Progenitor cell of endocrine pancreas (in vitro differentiated cells): ENCODE measurements around the gene MBTPS1. TPM values are rescaled to one million over a fixed set of nuclear protein-coding genes. Genes with fewer than 3 reads are reported as not detected.

Source experiments
- DNase-seq: peaks from one replicate; pipeline ENCODE4 v3.0.0; 2021; ENCODE audit warnings: low spot score; ENCODE audit not compliant: unreplicated experiment
- H3K27ac Mint-ChIP-seq: 2 replicates; pipeline ENCODE4 v1.8.0; 2021; ENCODE audit warnings: mild to moderate bottlenecking, moderate library complexity, mixed read lengths
- H3K27me3 Mint-ChIP-seq: 2 replicates; pipeline ENCODE4 v1.8.0; 2021; ENCODE audit warnings: mixed read lengths
- H3K36me3 Mint-ChIP-seq: 2 replicates; pipeline ENCODE4 v1.8.0; 2022; ENCODE audit warnings: mixed read lengths; ENCODE audit not compliant: insufficient read depth
- H3K4me1 Mint-ChIP-seq: 2 replicates; pipeline ENCODE4 v1.8.0; 2021; ENCODE audit warnings: low read depth, mixed read lengths
- H3K4me3 Mint-ChIP-seq: 2 replicates; pipeline ENCODE4 v1.8.0; 2021; ENCODE audit warnings: low read depth, mild to moderate bottlenecking, moderate library complexity, mixed read lengths
- H3K9me3 Mint-ChIP-seq: 2 replicates; pipeline ENCODE4 v1.8.0; 2021; ENCODE audit warnings: low read depth, mixed read lengths
- total RNA-seq: library from RNA; stranded (reverse); gene quantifications from 2 replicates; pipeline ENCODE4 v1.2.1, GENCODE V29; 2021
- TF ChIP-seq, protein P1 (sequence below): fragments of 200-600 bp; sonication (generic); IDR thresholded peaks from one replicate; pipeline ENCODE4 v1.5.0; 2021; ENCODE audit warnings: antibody characterized with exemption, mild to moderate bottlenecking; ENCODE audit not compliant: unreplicated experiment

MBTPS1 gene
- total RNA-seq, 1 donor from 2014 or later: 94.7 TPM

DNA sequence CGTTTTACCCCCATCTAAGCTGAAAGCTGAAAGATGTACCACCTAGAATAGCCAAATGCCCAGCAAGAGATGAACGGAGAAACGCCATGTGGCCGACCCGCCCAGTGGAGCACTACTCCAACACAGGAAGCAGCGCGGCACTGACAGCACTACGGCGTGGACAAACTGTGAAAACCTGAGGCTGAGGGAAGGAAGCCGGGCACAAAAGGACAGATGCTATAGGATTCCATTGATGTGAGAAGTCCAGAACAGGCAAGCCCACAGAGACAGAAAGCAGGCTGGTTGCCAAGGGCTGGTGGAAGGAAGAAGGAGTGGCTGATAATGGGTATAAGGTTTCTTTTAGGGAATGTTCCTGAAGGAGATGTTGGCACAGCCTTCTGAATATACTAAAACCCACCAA lies 44.7 kb downstream of the MBTPS1 start:
- TF ChIP-seq, protein P1, sequence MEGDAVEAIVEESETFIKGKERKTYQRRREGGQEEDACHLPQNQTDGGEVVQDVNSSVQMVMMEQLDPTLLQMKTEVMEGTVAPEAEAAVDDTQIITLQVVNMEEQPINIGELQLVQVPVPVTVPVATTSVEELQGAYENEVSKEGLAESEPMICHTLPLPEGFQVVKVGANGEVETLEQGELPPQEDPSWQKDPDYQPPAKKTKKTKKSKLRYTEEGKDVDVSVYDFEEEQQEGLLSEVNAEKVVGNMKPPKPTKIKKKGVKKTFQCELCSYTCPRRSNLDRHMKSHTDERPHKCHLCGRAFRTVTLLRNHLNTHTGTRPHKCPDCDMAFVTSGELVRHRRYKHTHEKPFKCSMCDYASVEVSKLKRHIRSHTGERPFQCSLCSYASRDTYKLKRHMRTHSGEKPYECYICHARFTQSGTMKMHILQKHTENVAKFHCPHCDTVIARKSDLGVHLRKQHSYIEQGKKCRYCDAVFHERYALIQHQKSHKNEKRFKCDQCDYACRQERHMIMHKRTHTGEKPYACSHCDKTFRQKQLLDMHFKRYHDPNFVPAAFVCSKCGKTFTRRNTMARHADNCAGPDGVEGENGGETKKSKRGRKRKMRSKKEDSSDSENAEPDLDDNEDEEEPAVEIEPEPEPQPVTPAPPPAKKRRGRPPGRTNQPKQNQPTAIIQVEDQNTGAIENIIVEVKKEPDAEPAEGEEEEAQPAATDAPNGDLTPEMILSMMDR: no peak
- Mint-ChIP-seq H3K27ac (no peak overlapping the region), H3K36me3 (peaks cover 33% of the 10 kb centered on the region), H3K9me3 (no peaks in the 10 kb centered on the region), H3K4me3 (no peak overlapping the region), H3K27me3 (no peaks in the 10 kb centered on the region), H3K4me1 (no peaks in the 10 kb centered on the region)
- DNase-seq: no peak

DNA sequence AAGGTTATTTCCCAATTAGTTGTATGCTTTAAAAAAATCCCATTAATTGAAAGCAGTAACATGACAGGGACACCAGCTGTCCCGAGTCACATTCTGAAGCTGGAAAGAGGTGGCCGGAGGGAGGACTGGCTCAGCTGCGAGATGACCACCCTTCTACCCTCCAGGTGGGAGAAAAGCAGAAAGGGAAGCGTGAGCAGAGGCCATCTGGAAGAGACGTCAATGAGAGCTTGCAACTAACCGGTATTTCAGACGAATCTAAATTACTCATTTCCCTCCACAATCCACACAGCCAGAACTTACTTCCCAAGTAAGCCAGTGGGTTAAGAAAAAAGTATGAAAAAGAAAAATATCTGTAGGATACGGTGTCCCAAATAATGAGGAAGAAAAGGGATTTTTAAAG lies 45.6 kb downstream of the MBTPS1 start:
- no peaks in the 10 kb centered on the region for H3K27me3 Mint-ChIP-seq

DNA sequence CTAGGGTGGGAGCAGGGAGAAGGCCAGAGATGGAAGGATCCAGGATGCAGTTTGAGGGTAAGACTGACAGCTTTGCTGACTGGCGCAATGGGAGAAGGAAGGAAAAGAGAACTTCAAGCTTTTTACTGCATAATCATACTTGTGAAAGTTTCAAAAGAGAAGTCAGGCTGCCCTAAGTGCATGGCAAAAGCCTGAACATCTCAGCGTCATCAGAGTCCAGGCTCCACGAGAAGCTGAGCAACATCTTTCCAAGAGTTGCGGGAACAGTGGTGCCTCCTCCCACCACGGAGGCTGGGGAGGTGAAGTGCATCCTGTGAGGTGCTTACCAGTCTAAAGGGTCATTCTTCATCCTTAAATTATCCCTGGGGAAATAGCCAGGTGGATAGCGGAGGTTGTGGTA lies 47.2 kb downstream of the MBTPS1 start:
- TF ChIP-seq, protein P1: no peak

More for the DNA sequence above, 45.6 kb downstream of the MBTPS1 start:
- Mint-ChIP-seq H3K9me3 (no peaks in the 10 kb centered on the region), H3K4me3 (no peak overlapping the region), H3K27ac (no peak overlapping the region), H3K36me3 (peaks cover 28% of the 10 kb centered on the region), H3K4me1 (no peaks in the 10 kb centered on the region)
- DNase-seq: no peak
- TF ChIP-seq, protein P1: no peak

DNA sequence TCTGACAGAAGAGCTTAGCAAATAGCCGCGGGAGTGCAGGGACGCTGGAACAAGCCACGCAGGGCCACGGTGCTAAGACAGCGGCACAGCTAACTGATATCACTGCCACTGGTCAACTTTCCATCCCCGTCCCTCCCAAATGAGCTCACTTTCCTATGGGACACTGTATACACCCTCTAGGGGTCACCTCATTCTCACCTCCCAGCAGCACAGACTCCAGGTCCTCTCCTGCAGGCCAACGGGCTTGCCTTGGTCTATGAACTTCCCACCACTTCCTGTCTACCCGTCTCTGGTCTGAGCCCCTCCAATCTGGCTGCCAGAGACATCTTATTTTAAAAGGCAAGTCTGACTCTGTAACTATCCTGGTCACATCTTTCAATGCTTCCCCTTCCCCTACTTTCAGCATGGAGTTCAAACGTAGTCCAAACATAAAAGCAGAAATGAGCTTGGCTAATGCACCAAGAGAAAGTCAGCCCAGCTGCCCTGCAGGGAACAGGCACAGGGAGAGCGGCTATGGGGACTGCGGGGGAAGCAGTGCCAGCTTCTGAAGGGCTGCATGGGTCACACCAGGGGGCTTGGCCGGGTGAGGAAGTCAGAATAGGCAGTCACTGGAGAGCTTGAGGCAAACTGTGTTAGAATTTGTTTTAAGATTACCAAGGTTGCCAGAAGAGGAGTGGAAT lies 47.8 kb downstream of the MBTPS1 start:
- H3K4me3 Mint-ChIP-seq: no peak overlapping the region
- no peaks in the 10 kb centered on the region for H3K9me3 Mint-ChIP-seq
- H3K4me1 Mint-ChIP-seq: no peaks in the 10 kb centered on the region
- DNase-seq: no peak
- H3K27me3 Mint-ChIP-seq: no peaks in the 10 kb centered on the region
- H3K36me3 Mint-ChIP-seq: peaks cover 26% of the 10 kb centered on the region
- peak overlapping the region; percentile 19 for H3K27ac Mint-ChIP-seq
- TF ChIP-seq, protein P1: no peak

More for the DNA sequence above, 47.2 kb downstream of the MBTPS1 start:
- Mint-ChIP-seq H3K4me3 (no peak overlapping the region), H3K9me3 (no peaks in the 10 kb centered on the region), H3K36me3 (peaks cover 27% of the 10 kb centered on the region), H3K4me1 (no peaks in the 10 kb centered on the region), H3K27ac (peak overlapping the region; percentile 19), H3K27me3 (no peaks in the 10 kb centered on the region)
- DNase-seq: no peak

DNA sequence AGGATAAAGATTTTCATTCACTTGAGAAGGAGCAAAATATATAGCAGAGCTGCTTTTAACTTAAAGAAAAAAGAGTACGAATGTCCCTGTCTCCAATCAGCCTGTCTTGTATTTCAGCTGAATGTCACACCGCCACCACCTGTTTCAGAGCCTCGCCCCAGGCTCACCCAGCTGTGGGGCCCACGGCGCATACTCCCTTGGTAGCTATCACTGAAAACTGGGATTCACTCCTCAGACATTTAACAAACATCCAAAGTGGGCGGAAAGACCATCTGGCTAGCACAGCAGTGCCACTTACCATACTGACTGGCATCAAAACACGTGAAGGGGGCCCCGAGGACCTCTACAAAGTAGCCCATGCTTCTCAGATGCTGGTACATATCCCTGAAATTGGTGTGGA lies 48.7 kb downstream of the MBTPS1 start:
- Mint-ChIP-seq H3K27ac (no peak overlapping the region), H3K4me1 (no peaks in the 10 kb centered on the region), H3K27me3 (no peaks in the 10 kb centered on the region), H3K9me3 (no peaks in the 10 kb centered on the region), H3K4me3 (no peak overlapping the region), H3K36me3 (peaks cover 26% of the 10 kb centered on the region)
- TF ChIP-seq, protein P1: no peak
- DNase-seq: no peak
